Neural progenitor cell (in vitro differentiated cells): ENCODE results near the gene TBCCD1.

Experiments used
- CTCF ChIP-seq: fragments of 200-600 bp; sonication (generic); IDR thresholded peaks from 2 replicates; pipeline ENCODE4 v1.5.1; 2017; ENCODE audit warnings: antibody characterized with exemption, mild to moderate bottlenecking
- EZH2 ChIP-seq: fragments of 200-600 bp; sonication (generic); IDR thresholded peaks from 2 replicates; pipeline ENCODE4 v1.6.1; 2017; ENCODE audit warnings: antibody characterized with exemption, mild to moderate bottlenecking, moderate library complexity
- EZH2phosphoT487 ChIP-seq: fragments of 200-600 bp; sonication (generic); IDR thresholded peaks from 2 replicates; pipeline ENCODE4 v1.6.1; 2017; ENCODE audit warnings: antibody characterized with exemption

GRCh38 chr3:186569779-186570095, 2.6 kb upstream of the TBCCD1 start:
- TF ChIP-seq CTCF = no peak
- TF ChIP-seq EZH2 = no peak
- TF ChIP-seq EZH2phosphoT487 = no peak
